Measurements from ENCODE around the gene POPDC3. TPM values are rescaled to one million over a fixed set of nuclear protein-coding genes. Genes with fewer than 3 reads are reported as not detected.

Gene POPDC3
- total RNA-seq, 1 donor from 2014 or later = 1.7 TPM

DNA sequence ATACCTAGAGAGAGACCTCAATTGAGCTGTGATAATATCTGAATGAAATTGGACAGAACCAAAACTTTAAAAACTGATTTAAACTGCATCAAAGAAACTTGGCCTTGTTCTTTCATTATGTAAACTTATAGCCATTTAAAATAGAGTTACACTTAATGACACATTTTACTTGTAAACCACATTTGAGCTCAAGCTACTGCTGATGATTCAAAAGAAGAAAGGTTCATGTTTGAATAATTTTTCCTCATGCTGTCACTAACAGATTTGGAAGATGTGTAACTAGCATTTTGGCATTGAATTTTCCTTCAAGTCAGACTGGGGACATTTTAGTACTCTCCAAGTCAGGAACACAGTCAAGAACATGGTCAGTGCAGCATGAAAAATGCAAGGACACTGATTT lies 26.9 kb downstream of the POPDC3 start:
- no peak for DNase-seq (ENCODE audit: low spot score)

DNA sequence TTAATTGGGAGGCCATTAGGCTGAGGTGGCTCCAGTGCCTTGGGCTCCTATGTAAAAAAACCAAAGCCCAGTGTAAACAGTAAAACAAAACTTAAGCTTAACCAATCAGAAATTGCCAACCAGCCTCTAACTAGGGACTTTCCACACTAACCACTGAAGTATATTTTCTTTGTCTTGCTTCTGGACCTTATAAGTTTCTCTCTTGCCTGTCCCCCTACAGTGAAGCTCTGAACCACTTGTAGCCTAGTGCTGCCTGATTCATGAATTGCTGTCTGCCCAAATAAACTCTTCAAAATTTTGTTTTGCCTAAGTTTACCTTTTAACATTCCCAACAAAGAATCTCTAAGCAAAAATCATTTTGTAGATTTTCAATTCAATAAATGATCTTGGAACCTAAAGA lies 28.2 kb downstream of the POPDC3 start:
- DNase-seq (ENCODE audit: low spot score) = no peak

DNA sequence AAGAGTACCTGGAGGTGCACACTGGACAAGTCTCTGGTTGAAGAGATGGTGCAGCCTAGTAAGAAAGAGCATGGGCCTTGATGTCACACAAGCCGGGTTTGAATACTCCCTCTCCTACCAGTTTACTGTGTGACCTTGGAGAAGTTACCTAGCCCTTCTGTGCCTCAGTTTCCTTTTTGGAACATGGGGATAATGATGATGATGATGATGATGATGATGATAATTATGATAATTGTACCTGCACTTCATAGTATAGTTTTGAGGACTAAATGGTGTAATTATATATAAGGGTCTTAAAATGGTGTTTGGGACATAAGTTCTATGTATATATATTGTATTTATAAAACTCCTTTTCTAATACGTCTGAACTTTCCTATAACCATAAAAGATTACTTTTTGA lies 41.7 kb downstream of the POPDC3 start:
- no peak for DNase-seq (ENCODE audit: low spot score)

DNA sequence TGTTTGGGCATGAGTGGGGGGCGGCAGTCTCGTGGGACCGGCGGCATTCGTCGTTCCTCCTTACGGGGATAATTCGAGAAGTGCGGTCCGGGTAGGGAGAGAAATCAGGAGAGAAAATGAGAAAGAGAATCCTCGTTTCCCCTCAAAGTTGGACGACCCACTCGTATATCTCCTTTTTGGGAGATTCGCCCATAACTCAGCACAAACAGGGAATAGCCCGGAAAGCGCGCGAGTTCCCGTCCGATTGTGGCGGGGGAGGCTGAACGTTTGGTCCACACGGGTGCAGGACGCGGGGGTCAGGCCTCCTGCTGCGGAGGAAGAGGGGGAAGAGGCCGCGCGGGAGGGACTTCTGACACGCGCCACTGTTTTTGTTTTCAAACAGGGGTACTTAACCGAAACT lies 42.4 kb downstream of the POPDC3 start:
- peak; percentile 26 for DNase-seq (ENCODE audit: low spot score)

DNA sequence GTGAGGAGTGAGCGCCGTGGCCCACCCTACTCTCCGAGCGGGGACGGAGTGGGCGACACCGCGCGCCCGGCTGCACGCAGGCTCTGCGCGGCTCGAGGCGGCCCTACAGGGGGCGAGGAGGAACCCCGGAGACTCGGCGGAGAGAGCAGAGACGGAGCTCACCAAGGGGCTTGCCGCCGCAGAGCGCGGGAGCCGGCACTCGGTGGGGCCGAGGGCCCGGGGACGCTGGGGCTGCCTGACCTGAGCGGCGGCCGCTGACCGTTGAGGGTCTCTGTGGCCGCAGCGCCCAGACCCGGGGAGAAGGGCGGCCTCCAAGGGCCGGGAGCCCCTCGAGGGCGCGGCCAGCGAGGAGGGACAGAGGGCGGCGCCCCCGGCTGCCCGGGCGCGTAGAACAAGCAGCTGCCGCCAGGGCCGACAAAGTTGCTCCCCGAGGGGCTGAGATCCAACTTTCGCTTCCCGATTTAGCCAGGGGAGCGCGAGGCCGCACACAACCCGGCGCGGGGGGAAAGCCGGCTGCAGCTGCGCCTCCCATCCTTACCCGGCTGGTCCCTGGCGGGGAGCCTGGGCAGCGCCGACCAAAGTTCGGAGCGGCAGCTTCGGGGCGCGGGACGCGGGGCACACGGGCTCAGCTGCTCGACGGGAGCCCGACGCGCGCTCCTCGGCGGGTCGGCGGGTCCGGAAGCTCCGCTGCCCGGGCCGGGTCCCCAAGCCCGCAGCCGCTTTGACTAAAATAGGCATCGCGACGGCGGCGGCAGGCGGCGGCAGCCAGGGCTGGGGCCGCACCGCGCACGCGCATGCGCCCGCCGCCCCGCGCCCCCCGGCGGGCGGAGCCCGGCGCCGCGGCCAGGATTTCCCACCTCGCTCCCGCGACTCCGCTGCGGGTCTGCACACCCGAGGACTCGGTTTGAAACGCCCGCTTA lies 43.1 kb downstream of the POPDC3 start:
- DNase-seq (ENCODE audit: low spot score) = peak; percentile 63

DNA sequence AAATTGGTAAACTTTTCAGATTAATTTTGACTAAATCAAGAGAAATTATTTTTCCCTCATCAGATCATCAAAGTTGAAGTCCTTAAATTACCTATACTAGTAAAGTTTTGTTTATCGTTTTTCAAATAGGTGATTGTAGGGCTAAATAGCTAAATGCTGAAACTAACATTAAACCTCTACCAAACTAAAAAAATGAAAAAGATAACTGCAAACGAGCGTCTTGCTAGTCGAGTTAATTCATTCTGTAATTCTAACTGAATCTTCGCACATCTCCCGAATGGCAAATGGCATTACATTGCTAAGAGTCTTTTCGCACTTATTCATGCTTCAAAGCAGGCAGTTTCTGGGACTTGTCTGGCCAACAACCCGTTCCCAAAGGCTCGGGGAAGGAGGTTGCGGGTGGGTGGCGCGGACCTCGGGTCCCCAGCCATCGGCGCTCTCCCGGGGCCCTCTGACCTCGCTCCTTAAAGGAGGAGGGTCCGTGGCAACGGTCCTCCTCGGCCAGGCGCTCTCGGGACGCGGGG lies 43.8 kb downstream of the POPDC3 start:
- peak; percentile 7 for DNase-seq (ENCODE audit: low spot score)

DNA sequence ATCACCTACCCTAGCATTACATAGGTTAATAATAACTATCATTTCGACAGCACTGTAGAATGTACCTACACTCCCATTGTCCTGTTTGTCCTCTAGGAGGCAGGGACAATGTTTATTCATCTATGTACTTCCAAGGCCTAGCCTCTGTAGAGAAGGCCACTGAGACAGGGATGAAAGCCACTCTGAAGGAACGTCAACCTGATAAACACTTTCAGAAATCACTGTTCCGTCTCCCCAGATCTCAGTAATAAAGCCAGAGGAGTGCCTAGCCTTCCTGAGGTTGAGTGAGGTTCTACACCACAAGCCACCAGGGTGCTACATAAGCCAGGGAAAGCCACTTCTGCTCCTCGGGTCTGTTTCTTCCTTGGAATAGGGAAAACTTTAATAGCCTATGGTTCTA lies 44.8 kb downstream of the POPDC3 start:
- DNase-seq (ENCODE audit: low spot score) = no peak

DNA sequence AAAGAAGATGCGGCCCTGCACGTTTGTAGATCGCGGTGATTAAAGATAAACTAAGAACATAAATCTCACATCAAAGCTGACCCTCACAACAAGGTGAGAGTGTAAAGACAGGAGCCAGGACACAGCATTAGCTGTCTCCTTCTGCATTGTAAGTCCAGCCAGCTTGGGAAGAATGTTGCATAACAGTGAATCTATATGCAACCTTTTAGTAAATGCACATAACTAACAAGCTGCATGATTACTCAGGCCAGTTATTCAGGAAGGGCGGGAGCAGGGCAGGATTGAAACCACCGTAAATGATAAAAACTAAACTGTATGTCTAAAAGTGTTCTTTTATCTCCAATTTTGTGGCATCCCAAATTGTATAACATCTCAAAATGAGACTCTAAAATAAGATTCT lies 57.1 kb downstream of the POPDC3 start:
- DNase-seq (ENCODE audit: low spot score) = no peak

DNA sequence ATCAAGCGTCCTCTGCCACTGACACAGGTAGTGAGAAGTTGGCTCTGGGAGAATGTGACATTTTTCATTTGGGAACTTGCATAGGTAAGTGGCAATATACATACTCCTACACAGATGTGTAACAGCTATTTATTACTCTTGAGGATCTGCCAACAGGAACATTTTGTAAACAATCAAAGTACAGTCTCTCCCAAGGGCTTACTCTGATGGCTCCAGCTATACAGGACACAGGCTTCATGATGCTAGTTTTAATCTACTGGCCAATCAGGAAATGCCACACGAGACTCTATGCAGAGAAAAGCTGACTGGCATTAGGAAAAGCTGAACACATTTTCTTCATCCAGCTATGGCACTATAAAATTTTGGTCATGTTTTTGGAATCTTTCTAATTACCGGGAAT lies 57.8 kb downstream of the POPDC3 start:
- DNase-seq (ENCODE audit: low spot score) = no peak

DNA sequence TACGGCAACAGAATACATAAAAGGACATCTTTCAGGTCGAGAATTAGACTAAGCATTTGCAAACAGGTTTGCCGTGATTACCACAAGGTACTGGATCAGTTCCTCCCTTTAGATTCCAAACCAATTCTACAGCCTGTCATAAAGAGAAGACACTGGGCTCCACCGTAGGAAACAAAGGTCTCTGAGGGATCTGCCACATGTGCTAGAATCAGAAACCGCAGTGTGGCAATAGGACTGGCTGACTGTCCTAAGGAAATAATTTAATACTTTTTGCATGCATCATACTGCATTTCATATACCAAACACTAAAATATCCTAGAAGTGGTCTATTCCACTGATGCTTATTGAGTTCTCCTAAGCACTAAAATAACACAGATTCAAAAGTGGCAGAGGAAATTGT lies 59.2 kb downstream of the POPDC3 start:
- DNase-seq (ENCODE audit: low spot score) = no peak

DNA sequence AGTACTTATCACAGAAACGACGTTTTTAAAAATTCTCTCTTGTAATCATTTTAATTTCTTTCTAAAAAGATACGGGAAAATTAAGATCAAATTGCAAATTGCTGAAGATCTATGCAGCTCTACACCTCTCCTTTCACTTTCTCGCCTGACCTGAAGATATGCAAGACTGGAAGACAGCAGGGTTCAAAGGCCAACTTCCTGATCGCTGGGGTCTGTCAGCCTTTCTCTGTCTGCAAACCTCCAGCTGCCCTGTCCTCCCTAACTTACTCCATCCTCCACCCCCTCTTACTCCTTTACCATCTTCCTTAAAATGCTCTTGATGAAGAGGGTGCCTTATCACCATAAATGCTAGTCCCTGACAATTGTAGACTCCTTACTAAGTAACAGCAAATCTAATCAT lies 63.7 kb downstream of the POPDC3 start:
- DNase-seq (ENCODE audit: low spot score) = no peak

DNA sequence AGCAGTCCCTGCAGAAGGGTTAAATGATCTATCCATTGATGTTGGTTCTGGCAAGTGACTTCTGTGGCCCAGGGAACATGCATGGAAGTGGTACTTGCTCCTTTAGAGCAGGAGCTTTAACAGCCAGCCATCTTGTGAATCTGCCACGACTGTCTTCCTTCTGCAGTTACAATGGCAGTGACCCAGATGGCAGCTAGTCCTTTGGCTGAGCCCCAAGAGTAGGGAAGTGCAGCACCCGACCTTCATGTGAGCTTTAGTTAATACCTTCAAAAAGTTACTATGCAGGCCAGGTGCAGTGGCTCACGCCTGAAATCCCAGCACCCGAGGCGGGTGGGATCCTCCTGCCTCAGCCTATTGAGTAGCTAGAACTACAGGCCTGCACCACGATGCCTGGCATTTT lies 66.4 kb downstream of the POPDC3 start:
- no peak for DNase-seq (ENCODE audit: low spot score)

DNA sequence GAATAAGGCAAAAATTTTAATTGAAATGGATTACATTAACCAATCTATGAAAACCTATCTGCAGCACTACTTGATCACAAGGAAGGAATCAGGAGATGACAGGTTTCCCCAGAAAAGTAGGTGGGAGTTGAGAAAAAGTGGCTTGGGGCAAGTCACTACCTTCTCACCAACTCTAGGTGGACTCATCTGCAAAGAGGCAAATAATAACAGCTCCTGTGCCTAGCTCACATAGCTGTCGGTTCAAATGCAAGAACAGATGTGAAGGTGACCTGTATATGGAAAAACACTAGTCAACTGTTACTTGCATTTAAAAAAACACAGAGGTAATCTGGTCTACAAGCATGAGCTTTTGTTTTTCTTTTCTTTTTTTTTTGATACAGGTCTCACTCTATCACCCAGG lies 67.2 kb downstream of the POPDC3 start:
- no peak for DNase-seq (ENCODE audit: low spot score)

DNA sequence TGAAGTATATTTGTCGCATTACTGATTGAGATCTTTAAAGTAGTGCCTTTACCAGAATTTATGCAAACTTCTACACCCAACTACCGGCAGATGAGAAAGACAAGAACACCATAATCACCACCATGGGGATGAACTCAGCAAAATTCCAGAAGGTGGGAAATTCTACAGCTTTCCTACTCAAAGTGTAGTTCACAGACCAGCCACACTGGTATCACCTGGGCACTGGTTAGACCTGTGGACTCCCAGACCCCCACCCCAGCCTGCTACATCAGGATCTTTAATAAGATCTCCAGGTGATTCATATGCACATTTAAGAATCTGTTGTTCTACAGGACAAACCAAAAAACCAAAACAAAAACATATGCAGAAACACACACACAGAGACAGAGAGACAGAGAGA lies 67.9 kb downstream of the POPDC3 start:
- no peak for DNase-seq (ENCODE audit: low spot score)

DNA sequence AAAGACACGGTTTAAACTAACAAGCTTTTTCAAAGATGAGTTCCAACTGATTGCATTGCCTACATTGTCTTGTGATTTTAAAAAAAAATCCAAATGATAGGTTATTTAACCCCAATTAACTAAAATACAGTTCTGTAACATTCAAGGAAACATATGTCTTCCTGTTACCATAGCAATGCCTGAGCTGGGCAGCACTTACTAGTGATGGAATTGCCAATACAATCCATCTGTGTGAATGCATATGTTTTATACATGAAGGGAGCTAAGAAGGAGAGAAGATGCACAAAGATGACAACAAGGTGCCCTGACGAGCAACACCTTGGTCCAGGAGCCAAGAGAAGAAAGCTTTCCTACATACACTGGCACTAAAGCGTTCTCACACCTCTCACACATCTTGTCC lies 68.7 kb downstream of the POPDC3 start:
- DNase-seq (ENCODE audit: low spot score) = no peak

DNA sequence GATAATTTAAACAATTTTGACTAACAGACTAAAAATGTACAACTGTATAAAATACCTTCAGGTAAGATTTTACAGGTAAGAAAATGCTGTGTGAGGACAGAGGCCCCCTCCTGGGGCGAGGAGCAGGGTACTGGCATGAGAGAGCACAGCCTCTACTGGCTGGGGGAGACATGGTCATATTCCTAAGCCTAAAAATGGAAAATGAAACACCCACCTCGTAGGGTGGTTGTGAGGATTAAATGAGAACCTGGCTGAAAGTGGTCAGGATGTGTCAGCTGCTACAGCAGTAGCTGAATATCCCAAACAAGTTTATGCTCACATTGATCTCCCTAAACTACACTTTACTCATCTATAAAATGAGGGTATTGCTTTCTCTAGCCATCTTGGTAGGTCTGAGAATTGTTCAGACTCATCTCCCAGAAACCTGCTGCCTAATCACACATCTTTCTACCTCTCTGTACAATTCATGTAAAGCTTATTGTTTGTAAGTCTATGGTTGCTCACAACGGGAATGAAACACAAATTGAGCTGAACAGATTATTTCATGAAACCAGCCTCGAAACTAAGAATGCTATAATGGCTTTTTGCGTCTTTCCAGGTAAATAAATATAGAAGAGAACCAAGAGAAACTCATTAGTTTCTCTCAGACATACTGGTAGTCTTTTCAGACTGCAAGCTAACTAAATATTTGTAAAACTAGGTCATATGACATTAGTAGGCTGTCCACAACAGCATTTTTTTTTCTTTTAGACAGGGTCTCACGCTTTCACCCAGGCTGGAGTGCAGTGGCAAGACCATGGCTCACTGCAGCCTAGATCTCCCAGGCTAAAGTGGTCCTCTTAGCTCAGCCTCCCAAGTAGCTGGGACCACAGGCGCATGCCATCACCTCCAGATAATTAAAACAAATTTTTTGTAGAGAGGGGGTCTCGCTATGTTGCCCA lies 69.6 kb downstream of the POPDC3 start:
- no peak for DNase-seq (ENCODE audit: low spot score)

DNA sequence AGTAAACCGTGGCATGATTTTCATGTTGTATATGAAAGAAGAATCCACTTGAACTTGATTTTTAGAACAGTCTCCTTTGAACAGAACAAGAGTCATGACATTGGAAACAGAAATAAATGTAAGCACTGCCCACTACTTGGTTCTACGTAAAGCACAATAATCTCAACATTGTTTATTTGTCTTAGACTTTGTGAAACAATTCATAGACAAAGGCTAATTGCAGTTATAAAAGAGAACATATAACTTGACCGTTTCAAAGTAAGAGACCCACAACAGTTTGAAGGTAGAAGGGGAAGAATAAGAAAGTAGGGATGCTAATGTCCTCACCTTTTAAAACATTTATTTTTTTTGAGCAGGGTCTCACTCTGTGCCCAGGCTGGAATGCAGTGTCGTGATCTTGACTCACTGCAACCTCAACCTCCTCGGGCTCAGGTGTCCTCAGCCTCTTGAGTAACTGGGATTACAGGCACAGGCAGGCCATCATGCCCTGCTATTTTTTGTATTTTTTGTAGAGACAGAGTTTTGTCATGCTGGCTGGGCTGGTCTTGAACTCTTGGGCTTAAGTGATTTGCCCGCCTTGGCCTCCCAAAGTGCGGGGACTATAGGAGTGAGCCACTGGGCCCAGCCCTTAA lies 71.1 kb downstream of the POPDC3 start:
- DNase-seq (ENCODE audit: low spot score) = no peak

Other genes with a start within 250 kb of the POPDC3 start
- gene LIN28B, start 222.9 kb downstream of the POPDC3 start, total RNA-seq (ENCODE audit: insufficient read depth, low replicate concordance) = 5.1 TPM
- gene PREP, start 223.1 kb upstream of the POPDC3 start, total RNA-seq (ENCODE audit: insufficient read depth, low replicate concordance) = 17.8 TPM